PC-3 (cell line): ENCODE data around the gene TIMM17B. TPM values are rescaled to one million over a fixed set of nuclear protein-coding genes. Genes with fewer than 3 reads are reported as not detected.

Experiments
- ATAC-seq: fragments of 200-7000 bp; cut with Tn5 transposase; 2 replicates; pipeline ENCODE4 v1.9.1; 2020; ENCODE audit warnings: mild to moderate bottlenecking, moderate library complexity
- BruUV-seq: library from RNA; stranded (reverse); fragments of 400-500 nt; replicated peaks from 2 replicates; lab custom pipeline; 2021; lab: Mats Ljungman, UMichigan
- CTCF ChIA-PET: fragments of 300-600 bp; sonication (Branson Sonifier 250); formaldehyde crosslinking; loops from one replicate; lab custom pipeline; 2022; ENCODE audit warnings: antibody characterized with exemption; lab: Charles Lee
- POLR2A ChIA-PET: fragments of 300-600 bp; sonication (Branson Sonifier 250); formaldehyde crosslinking; loops from one replicate; lab custom pipeline; 2022; ENCODE audit warnings: antibody characterized with exemption; ENCODE audit not compliant: unreplicated experiment; lab: Charles Lee
- DNase-seq: peaks from one replicate; pipeline ENCODE4 v3.0.0-alpha.2; 2015
- H2AFZ ChIP-seq: fragments of 300-600 bp; sonication (generic); 2 replicates; pipeline ENCODE4 v1.6.0; 2016; ENCODE audit warnings: antibody characterized with exemption, low read length
- H3F3A ChIP-seq: fragments of 300-600 bp; sonication (generic); one replicate; pipeline ENCODE4 v1.6.0; 2017; ENCODE audit warnings: antibody characterized with exemption, low read length, control low read depth, mild to moderate bottlenecking; ENCODE audit not compliant: unreplicated experiment
- H3K27ac ChIP-seq: fragments of 300-600 bp; sonication (generic); 2 replicates; pipeline ENCODE4 v1.5.1; 2016; ENCODE audit warnings: mild to moderate bottlenecking, low read length
- H3K27me3 ChIP-seq: fragments of 300-600 bp; sonication (generic); 2 replicates; pipeline ENCODE4 v1.6.1; 2016; ENCODE audit warnings: low read length, mixed read lengths
- H3K36me3 ChIP-seq: fragments of 300-600 bp; sonication (generic); 2 replicates; pipeline ENCODE4 v1.6.1; 2016; ENCODE audit warnings: low read depth, mixed run types, low read length, mixed read lengths
- H3K4me1 ChIP-seq: fragments of 300-600 bp; sonication (generic); 2 replicates; pipeline ENCODE4 v1.5.1; 2016; ENCODE audit warnings: low read length; ENCODE audit not compliant: insufficient read depth
- H3K4me2 ChIP-seq: fragments of 300-600 bp; sonication (generic); 2 replicates; pipeline ENCODE4 v1.6.0; 2016; ENCODE audit warnings: low read length
- H3K4me3 ChIP-seq: fragments of 300-600 bp; sonication (generic); 2 replicates; pipeline ENCODE4 v1.5.1; 2016; ENCODE audit warnings: mild to moderate bottlenecking, low read length, mixed read lengths
- H3K79me2 ChIP-seq: fragments of 300-600 bp; sonication (generic); 2 replicates; pipeline ENCODE4 v1.6.1; 2017; ENCODE audit warnings: low read length, mixed read lengths
- H3K9ac ChIP-seq: fragments of 300-600 bp; sonication (generic); 2 replicates; pipeline ENCODE4 v1.6.0; 2016; ENCODE audit warnings: mild to moderate bottlenecking, low read length
- H3K9me2 ChIP-seq: fragments of 300-600 bp; sonication (generic); replicated peaks from 2 replicates; pipeline ENCODE4 v1.6.1; 2016; ENCODE audit warnings: mixed run types, low read length, mixed read lengths
- H3K9me3 ChIP-seq: fragments of 300-600 bp; sonication (generic); 2 replicates; pipeline ENCODE4 v1.6.1; 2016; ENCODE audit warnings: low read length, mixed read lengths
- H4K20me1 ChIP-seq: fragments of 300-600 bp; sonication (generic); 2 replicates; pipeline ENCODE4 v1.6.1; 2016; ENCODE audit warnings: low read length, mixed read lengths
- EZH2 ChIP-seq: fragments of 300-600 bp; sonication (generic); IDR thresholded peaks from one replicate; pipeline ENCODE4 v1.6.1; 2017; ENCODE audit warnings: antibody characterized with exemption, mild to moderate bottlenecking, low read length; ENCODE audit not compliant: unreplicated experiment
- EZH2phosphoT487 ChIP-seq: fragments of 300-600 bp; sonication (generic); IDR thresholded peaks from 2 replicates; pipeline ENCODE4 v1.6.1; 2018; ENCODE audit warnings: mild to moderate bottlenecking, antibody characterized with exemption, low read length, borderline replicate concordance
- intact Hi-C: fragments of 100-400 bp; cut with micrococcal nuclease; formaldehyde crosslinking; loops from 2 replicates; pipeline ENCODE4 v1.9.0; 2023
- total RNA-seq: library from RNA; depleted of rRNA; stranded (reverse); fragments of >200 nt; gene quantifications from 2 replicates; pipeline ENCODE4 v1.2.3, GENCODE V29; 2014
- TF ChIP-seq, protein P1 (sequence below): fragments of 300-600 bp; sonication (generic); conservative IDR thresholded peaks from 2 replicates; pipeline ENCODE4 v1.5.1; 2017; ENCODE audit warnings: antibody characterized with exemption, low read depth, mild to moderate bottlenecking, low read length

Gene TIMM17B
- total RNA-seq, 1 experiment from 2014 or later = 101 TPM

DNA sequence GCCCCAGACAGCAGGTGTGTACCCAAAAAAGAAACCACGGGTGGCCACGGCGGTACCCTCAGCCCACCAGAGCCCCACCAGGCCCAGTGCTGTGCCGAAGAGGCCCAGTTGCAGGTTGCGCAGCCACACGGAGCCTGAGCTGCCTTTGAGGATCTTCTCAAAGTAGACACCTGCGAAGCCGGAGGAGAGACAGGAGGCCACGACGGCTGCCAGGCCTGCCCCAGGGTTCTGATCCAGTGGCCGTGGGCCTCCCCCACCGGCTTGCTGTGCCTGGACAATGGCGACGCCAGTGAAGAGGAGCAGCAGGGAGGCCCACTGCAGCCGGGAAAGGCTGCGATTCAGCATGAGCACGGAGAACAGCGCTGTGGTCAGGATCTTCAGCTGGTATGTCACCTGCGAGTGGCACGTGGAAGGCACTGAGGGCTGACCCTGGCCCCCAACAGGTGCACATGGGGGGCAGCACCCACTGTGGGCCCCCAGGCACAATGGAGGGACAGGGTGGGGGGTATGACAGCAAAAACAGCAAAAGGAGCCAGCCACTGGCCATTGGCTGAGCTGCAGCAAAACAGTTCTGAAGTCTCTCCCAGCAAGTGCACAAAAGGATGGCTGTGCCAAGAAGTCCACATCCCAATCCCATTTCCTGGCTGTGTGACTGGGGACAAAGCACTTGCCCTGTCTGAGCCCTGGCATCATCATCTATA lies 7.7 kb upstream of the TIMM17B start:
- Histone ChIP-seq H3K27ac (no peak overlapping the region), H3K27me3 (no peaks in the 10 kb centered on the region), H3K4me2 (no peak overlapping the region), H4K20me1 (no peaks in the 10 kb centered on the region), H3K36me3 (peaks cover 6% of the 10 kb centered on the region), H3K79me2 (peaks cover 29% of the 10 kb centered on the region), H3K9ac (no peak overlapping the region), H3F3A (no peaks in the 10 kb centered on the region), H3K4me1 (peaks cover 3% of the 10 kb centered on the region; the same call in 1 of the 2 replicates), H3K4me3 (no peak overlapping the region), H3K9me3 (no peaks in the 10 kb centered on the region), H3K9me2 (no peaks in the 10 kb centered on the region), H2AFZ (no peak overlapping the region)
- no peak for ATAC-seq
- DNase-seq = no peak
- ChIA-PET POLR2A (interaction anchor here (0.5 kb wide), 1 partner anchor 1065 kb away, joined by 4 read pairs; no protein-coding TSS in a partner anchor), CTCF (no interaction called here)
- intact Hi-C loops = no loop called here
- TF ChIP-seq EZH2 (no peak), EZH2phosphoT487 (no peak)
- TF ChIP-seq, protein P1, sequence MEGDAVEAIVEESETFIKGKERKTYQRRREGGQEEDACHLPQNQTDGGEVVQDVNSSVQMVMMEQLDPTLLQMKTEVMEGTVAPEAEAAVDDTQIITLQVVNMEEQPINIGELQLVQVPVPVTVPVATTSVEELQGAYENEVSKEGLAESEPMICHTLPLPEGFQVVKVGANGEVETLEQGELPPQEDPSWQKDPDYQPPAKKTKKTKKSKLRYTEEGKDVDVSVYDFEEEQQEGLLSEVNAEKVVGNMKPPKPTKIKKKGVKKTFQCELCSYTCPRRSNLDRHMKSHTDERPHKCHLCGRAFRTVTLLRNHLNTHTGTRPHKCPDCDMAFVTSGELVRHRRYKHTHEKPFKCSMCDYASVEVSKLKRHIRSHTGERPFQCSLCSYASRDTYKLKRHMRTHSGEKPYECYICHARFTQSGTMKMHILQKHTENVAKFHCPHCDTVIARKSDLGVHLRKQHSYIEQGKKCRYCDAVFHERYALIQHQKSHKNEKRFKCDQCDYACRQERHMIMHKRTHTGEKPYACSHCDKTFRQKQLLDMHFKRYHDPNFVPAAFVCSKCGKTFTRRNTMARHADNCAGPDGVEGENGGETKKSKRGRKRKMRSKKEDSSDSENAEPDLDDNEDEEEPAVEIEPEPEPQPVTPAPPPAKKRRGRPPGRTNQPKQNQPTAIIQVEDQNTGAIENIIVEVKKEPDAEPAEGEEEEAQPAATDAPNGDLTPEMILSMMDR = no peak
- no TSS peak for BruUV-seq

DNA sequence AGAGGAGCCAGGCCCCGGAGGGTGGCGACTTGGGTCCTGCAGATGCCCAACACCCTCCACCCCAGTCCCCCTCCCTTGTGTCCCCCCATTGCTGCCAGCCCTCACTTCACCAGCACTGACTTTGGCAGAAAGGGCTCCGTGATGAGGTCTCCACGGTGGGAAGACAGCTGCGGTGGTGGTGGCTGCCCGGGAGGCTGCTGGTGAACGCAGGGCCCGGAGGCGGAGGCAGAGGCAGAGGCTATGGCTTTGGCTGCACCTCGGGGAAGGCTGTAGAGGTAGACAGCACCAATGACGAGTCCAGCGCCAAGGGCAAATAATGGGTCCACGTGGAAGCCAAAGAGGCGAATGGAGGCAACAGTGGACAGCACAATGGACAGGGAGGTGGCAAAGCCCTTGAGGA lies 7.1 kb upstream of the TIMM17B start:
- no peak overlapping the region for H3K27ac ChIP-seq
- H3K36me3 ChIP-seq = peaks cover 6% of the 10 kb centered on the region
- no peak overlapping the region for H3K9ac ChIP-seq
- no peaks in the 10 kb centered on the region for H3K9me3 ChIP-seq
- H3F3A ChIP-seq = no peaks in the 10 kb centered on the region
- DNase-seq (no peak), ATAC-seq (no peak)
- H3K4me1 ChIP-seq = peaks cover 2% of the 10 kb centered on the region
- no peak overlapping the region for H3K4me3 ChIP-seq
- no peaks in the 10 kb centered on the region for H3K27me3 ChIP-seq
- intact Hi-C loops = no loop called here
- no peaks in the 10 kb centered on the region for H4K20me1 ChIP-seq
- no peaks in the 10 kb centered on the region for H3K9me2 ChIP-seq
- TF ChIP-seq EZH2 = no peak
- TF ChIP-seq, protein P1 = no peak
- no peak for TF ChIP-seq EZH2phosphoT487
- no TSS peak for BruUV-seq
- H2AFZ ChIP-seq = no peak overlapping the region
- no peak overlapping the region for H3K4me2 ChIP-seq
- CTCF ChIA-PET = no interaction called here
- H3K79me2 ChIP-seq = peaks cover 29% of the 10 kb centered on the region
- POLR2A ChIA-PET = no interaction called here

DNA sequence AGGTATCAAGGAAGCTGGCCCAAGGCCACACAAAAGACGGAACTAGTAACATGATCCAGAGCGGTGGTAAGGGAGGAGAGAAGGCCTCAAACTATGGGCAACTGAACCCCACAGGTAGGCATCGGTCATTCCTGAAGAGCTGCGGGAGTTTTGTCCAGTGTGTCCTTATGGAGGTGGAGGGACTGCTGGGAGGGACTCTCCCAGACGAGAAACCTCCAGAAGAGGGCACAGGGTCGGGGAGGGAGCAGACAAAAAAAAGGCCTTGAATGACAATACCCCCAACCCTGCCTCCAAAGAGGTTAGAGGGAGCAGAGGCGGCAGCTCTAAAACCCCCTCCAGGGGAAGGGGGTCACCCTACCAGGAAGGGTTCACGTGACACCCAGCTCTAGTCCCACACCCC lies 6.6 kb upstream of the TIMM17B start:
- H3K9ac ChIP-seq = no peak overlapping the region
- no peak overlapping the region for H3K4me2 ChIP-seq
- DNase-seq (no peak), ATAC-seq (no peak; the same call in 1 of the 2 replicates)
- H3K4me1 ChIP-seq = peaks cover 6% of the 10 kb centered on the region
- no peaks in the 10 kb centered on the region for H3K27me3 ChIP-seq
- H4K20me1 ChIP-seq = no peaks in the 10 kb centered on the region
- TF ChIP-seq, protein P1 = no peak
- TF ChIP-seq EZH2phosphoT487 (no peak), EZH2 (no peak)
- intact Hi-C loops = no loop called here
- H2AFZ ChIP-seq = no peak overlapping the region
- H3F3A ChIP-seq = no peaks in the 10 kb centered on the region
- H3K27ac ChIP-seq = no peak overlapping the region
- no peaks in the 10 kb centered on the region for H3K9me3 ChIP-seq
- ChIA-PET CTCF (no interaction called here), POLR2A (no interaction called here)
- no TSS peak for BruUV-seq
- peaks cover 29% of the 10 kb centered on the region for H3K79me2 ChIP-seq
- H3K9me2 ChIP-seq = no peaks in the 10 kb centered on the region
- no peak overlapping the region for H3K4me3 ChIP-seq
- peaks cover 6% of the 10 kb centered on the region for H3K36me3 ChIP-seq
